Lung (tissue), 12 donors: Measurements from ENCODE around the gene CHST1. TPM values are rescaled to one million over a fixed set of nuclear protein-coding genes. Genes with fewer than 3 reads are reported as not detected.

ENCODE experiments used
- ATAC-seq: fragments of 200-7000 bp; cut with Tn5 transposase; one replicate; pipeline ENCODE4 v1.9.1; 2020; ENCODE audit warnings: moderate number of reproducible peaks; ENCODE audit not compliant: insufficient read depth, low FRiP score
- DNase-seq, 3 donors: peaks; one replicate each; pipeline ENCODE4 v3.0.0-alpha.2; 2013 to 2017
- H3K27ac ChIP-seq, 2 donors: one replicate each; pipeline ENCODE4 v1.5.1; 2013; ENCODE audit warnings: mild to moderate bottlenecking in 2 of 2, moderate library complexity in 2 of 2, control low read depth in 1 of 2, inconsistent platforms in 1 of 2, low read depth in 1 of 2, low read length in 1 of 2
- H3K27me3 ChIP-seq, 3 donors: one replicate each; pipeline ENCODE4 v1.5.1; 2013; ENCODE audit warnings: low read length in 2 of 3; ENCODE audit not compliant: control insufficient read depth in 3 of 3, insufficient read depth in 3 of 3
- H3K36me3 ChIP-seq, 4 donors: one replicate each; pipeline ENCODE4 v1.5.1; 2013; ENCODE audit warnings: low read length in 4 of 4, mild to moderate bottlenecking in 1 of 4, moderate library complexity in 1 of 4; ENCODE audit not compliant: control insufficient read depth in 4 of 4, insufficient read depth in 4 of 4
- H3K4me1 ChIP-seq, 5 donors: one replicate each; pipeline ENCODE4 v1.5.1; 2013; ENCODE audit warnings: low read length in 5 of 5, mild to moderate bottlenecking in 2 of 5, moderate library complexity in 1 of 5; ENCODE audit not compliant: control insufficient read depth in 5 of 5, insufficient read depth in 5 of 5
- H3K4me3 ChIP-seq: one replicate; pipeline ENCODE4 v1.5.1; 2013; ENCODE audit warnings: mild to moderate bottlenecking, control low read depth, moderate library complexity
- H3K9ac ChIP-seq, 2 donors: one replicate each; pipeline ENCODE4 v1.5.1; 2013; ENCODE audit warnings: low read length in 2 of 2, control low read depth in 1 of 2; ENCODE audit not compliant: insufficient read depth in 1 of 2
- H3K9me3 ChIP-seq, 4 donors: one replicate each; pipeline ENCODE4 v1.5.1; 2013; ENCODE audit warnings: low read length in 3 of 4, mild to moderate bottlenecking in 1 of 4, moderate library complexity in 1 of 4; ENCODE audit not compliant: control insufficient read depth in 4 of 4, insufficient read depth in 3 of 4
- CTCF ChIP-seq: IDR thresholded peaks from 2 replicates; pipeline ENCODE4 v1.5.1; 2012; ENCODE audit warnings: mild to moderate bottlenecking; ENCODE audit errors: control extremely low read depth, extremely low read depth
- WGBS, 2 donors: extraction: QIAGEN DNeasy Blood & Tissue Kit; methylation state at CpG; one replicate each; pipeline ENCODE4 v1.1.7; 2013; 5-methylcytosine and 5-hydroxymethylcytosine counted together
- polyA plus RNA-seq, 2 donors: library from polyadenylated mRNA; stranded (reverse); fragments of 200-250 nt; gene quantifications; one replicate each; pipeline ENCODE4 v1.2.1, GENCODE V29; 2013
- total RNA-seq, 2 donors: library from RNA; depleted of rRNA in 1 of 2; stranded (reverse); fragments of >200 nt in 1 of 2; gene quantifications; one replicate each; pipeline ENCODE4 v1.2.1, GENCODE V29; 2014 to 2021
- donor health status: control.
- donor health status: control.
- donor health status: Bipolar disorder and iron deficiency.
- donor health status: healthy.
- donor health status: DM: yes; HTN: yes; CAD: no.

Gene CHST1
- total and polyA plus RNA-seq, 4 donors, result 1.7 to 2.4 (median 1.9) TPM

GRCh38 chr11:45684440-45684839 lies 19.0 kb upstream of the CHST1 start:
- H3K4me1 ChIP-seq, result peaks cover 0 to 1% (median 0%) of the 10 kb centered on the region in 5 donors
- DNase-seq (no peak), ATAC-seq (no peak)
- no peak overlapping the region for H3K27ac ChIP-seq
- H3K27me3 ChIP-seq, result peaks cover 0 to 6% (median 0%) of the 10 kb centered on the region in 3 donors
- TF ChIP-seq CTCF, result no peak
- no peaks in the 10 kb centered on the region for H3K9me3 ChIP-seq
- H3K36me3 ChIP-seq, result no peaks in the 10 kb centered on the region
- no peak overlapping the region for H3K9ac ChIP-seq
- H3K4me3 ChIP-seq, result no peak overlapping the region
- 64 to 72% methylated on average over 6 of the region's 6 CpGs for WGBS, 2 donors

GRCh38 chr11:45683271-45684058 lies 18.0 kb upstream of the CHST1 start:
- no peak overlapping the region for H3K27ac ChIP-seq
- WGBS, 2 donors, result 57 to 61% methylated on average over 8 of the region's 8 CpGs
- ATAC-seq (no peak), DNase-seq (peak in 2 of 3 donors; percentile 13 to 17)
- no peak overlapping the region for H3K9ac ChIP-seq
- no peak for TF ChIP-seq CTCF
- H3K36me3 ChIP-seq, result no peaks in the 10 kb centered on the region
- H3K4me3 ChIP-seq, result no peak overlapping the region
- no peaks in the 10 kb centered on the region for H3K4me1 ChIP-seq
- H3K27me3 ChIP-seq, result peaks cover 0 to 6% (median 0%) of the 10 kb centered on the region in 3 donors
- H3K9me3 ChIP-seq, result no peaks in the 10 kb centered on the region

- Histone ChIP-seq H3K36me3 (no peaks in the 10 kb centered on the region), H3K27ac (no peak overlapping the region), H3K4me3 (no peak overlapping the region), H3K9me3 (no peaks in the 10 kb centered on the region), H3K27me3 (no peaks in the 10 kb centered on the region), H3K4me1 (peaks cover 0 to 3% (median 0%) of the 10 kb centered on the region in 5 donors), H3K9ac (no peak overlapping the region)
- WGBS, 2 donors, result 72 to 84% methylated on average over 7 of the region's 7 CpGs
- DNase-seq (peak in 2 of 3 donors; percentile 37 to 48), ATAC-seq (no peak)
- no peak for TF ChIP-seq CTCF
These were observed 14.4 kb upstream of the CHST1 start for GRCh38 chr11:45679806-45680205.
